PC-3 (cell line): ENCODE data around the gene FNDC7. TPM values are rescaled to one million over a fixed set of nuclear protein-coding genes. Genes with fewer than 3 reads are reported as not detected.
A peak's percentile ranks its signal among the peaks of the same experiment; 100 is the strongest.
"Not testable (repeated sequence)": the region's sequence is repeated elsewhere in the genome, so short reads cannot be mapped to it uniquely, and the experiment has no call there.

ENCODE experiments used
- ATAC-seq: fragments of 200-7000 bp; cut with Tn5 transposase; 2 replicates; pipeline ENCODE4 v1.9.1; 2020; ENCODE audit warnings: mild to moderate bottlenecking, moderate library complexity
- BruUV-seq: library from RNA; stranded (reverse); fragments of 400-500 nt; replicated peaks from 2 replicates; lab custom pipeline; 2021; lab: Mats Ljungman, UMichigan
- CTCF ChIA-PET: fragments of 300-600 bp; sonication (Branson Sonifier 250); formaldehyde crosslinking; loops from one replicate; lab custom pipeline; 2022; ENCODE audit warnings: antibody characterized with exemption; lab: Charles Lee
- POLR2A ChIA-PET: fragments of 300-600 bp; sonication (Branson Sonifier 250); formaldehyde crosslinking; loops from one replicate; lab custom pipeline; 2022; ENCODE audit warnings: antibody characterized with exemption; ENCODE audit not compliant: unreplicated experiment; lab: Charles Lee
- DNase-seq: peaks from one replicate; pipeline ENCODE4 v3.0.0-alpha.2; 2015
- H2AFZ ChIP-seq: fragments of 300-600 bp; sonication (generic); 2 replicates; pipeline ENCODE4 v1.6.0; 2016; ENCODE audit warnings: antibody characterized with exemption, low read length
- H3F3A ChIP-seq: fragments of 300-600 bp; sonication (generic); one replicate; pipeline ENCODE4 v1.6.0; 2017; ENCODE audit warnings: antibody characterized with exemption, low read length, control low read depth, mild to moderate bottlenecking; ENCODE audit not compliant: unreplicated experiment
- H3K27ac ChIP-seq: fragments of 300-600 bp; sonication (generic); 2 replicates; pipeline ENCODE4 v1.5.1; 2016; ENCODE audit warnings: mild to moderate bottlenecking, low read length
- H3K27me3 ChIP-seq: fragments of 300-600 bp; sonication (generic); 2 replicates; pipeline ENCODE4 v1.6.1; 2016; ENCODE audit warnings: low read length, mixed read lengths
- H3K36me3 ChIP-seq: fragments of 300-600 bp; sonication (generic); 2 replicates; pipeline ENCODE4 v1.6.1; 2016; ENCODE audit warnings: low read depth, mixed run types, low read length, mixed read lengths
- H3K4me1 ChIP-seq: fragments of 300-600 bp; sonication (generic); 2 replicates; pipeline ENCODE4 v1.5.1; 2016; ENCODE audit warnings: low read length; ENCODE audit not compliant: insufficient read depth
- H3K4me2 ChIP-seq: fragments of 300-600 bp; sonication (generic); 2 replicates; pipeline ENCODE4 v1.6.0; 2016; ENCODE audit warnings: low read length
- H3K4me3 ChIP-seq: fragments of 300-600 bp; sonication (generic); 2 replicates; pipeline ENCODE4 v1.5.1; 2016; ENCODE audit warnings: mild to moderate bottlenecking, low read length, mixed read lengths
- H3K79me2 ChIP-seq: fragments of 300-600 bp; sonication (generic); 2 replicates; pipeline ENCODE4 v1.6.1; 2017; ENCODE audit warnings: low read length, mixed read lengths
- H3K9ac ChIP-seq: fragments of 300-600 bp; sonication (generic); 2 replicates; pipeline ENCODE4 v1.6.0; 2016; ENCODE audit warnings: mild to moderate bottlenecking, low read length
- H3K9me2 ChIP-seq: fragments of 300-600 bp; sonication (generic); replicated peaks from 2 replicates; pipeline ENCODE4 v1.6.1; 2016; ENCODE audit warnings: mixed run types, low read length, mixed read lengths
- H3K9me3 ChIP-seq: fragments of 300-600 bp; sonication (generic); 2 replicates; pipeline ENCODE4 v1.6.1; 2016; ENCODE audit warnings: low read length, mixed read lengths
- H4K20me1 ChIP-seq: fragments of 300-600 bp; sonication (generic); 2 replicates; pipeline ENCODE4 v1.6.1; 2016; ENCODE audit warnings: low read length, mixed read lengths
- EZH2 ChIP-seq: fragments of 300-600 bp; sonication (generic); IDR thresholded peaks from one replicate; pipeline ENCODE4 v1.6.1; 2017; ENCODE audit warnings: antibody characterized with exemption, mild to moderate bottlenecking, low read length; ENCODE audit not compliant: unreplicated experiment
- EZH2phosphoT487 ChIP-seq: fragments of 300-600 bp; sonication (generic); IDR thresholded peaks from 2 replicates; pipeline ENCODE4 v1.6.1; 2018; ENCODE audit warnings: mild to moderate bottlenecking, antibody characterized with exemption, low read length, borderline replicate concordance
- intact Hi-C: fragments of 100-400 bp; cut with micrococcal nuclease; formaldehyde crosslinking; loops from 2 replicates; pipeline ENCODE4 v1.9.0; 2023
- total RNA-seq: library from RNA; depleted of rRNA; stranded (reverse); fragments of >200 nt; gene quantifications from 2 replicates; pipeline ENCODE4 v1.2.3, GENCODE V29; 2014
- TF ChIP-seq, protein P1 (sequence below): fragments of 300-600 bp; sonication (generic); conservative IDR thresholded peaks from 2 replicates; pipeline ENCODE4 v1.5.1; 2017; ENCODE audit warnings: antibody characterized with exemption, low read depth, mild to moderate bottlenecking, low read length

Gene FNDC7
- total RNA-seq, 1 experiment from 2014 or later = not detected

DNA sequence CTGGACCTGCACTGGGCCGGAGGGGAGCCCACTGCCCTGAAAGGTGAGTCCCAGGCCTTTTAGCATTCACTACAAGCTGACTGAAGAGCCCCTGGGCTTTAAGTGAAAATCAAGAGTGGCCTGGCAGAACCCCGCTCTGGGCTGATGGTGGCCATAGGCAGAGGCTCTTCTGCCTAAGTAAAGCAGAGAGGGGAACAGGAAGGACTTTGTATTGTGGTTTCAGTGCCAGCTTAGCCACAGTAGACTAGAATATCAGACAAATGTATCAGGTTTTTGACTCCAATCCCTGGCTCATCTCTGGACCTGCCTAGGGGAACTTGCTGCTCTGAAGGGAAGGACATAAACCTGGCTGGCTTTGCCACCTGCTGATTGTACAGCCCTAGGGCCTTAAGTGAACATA lies 41.6 kb upstream of the FNDC7 start:
- BruUV-seq = no TSS peak
- no peaks in the 10 kb centered on the region for H3K36me3 ChIP-seq

DNA sequence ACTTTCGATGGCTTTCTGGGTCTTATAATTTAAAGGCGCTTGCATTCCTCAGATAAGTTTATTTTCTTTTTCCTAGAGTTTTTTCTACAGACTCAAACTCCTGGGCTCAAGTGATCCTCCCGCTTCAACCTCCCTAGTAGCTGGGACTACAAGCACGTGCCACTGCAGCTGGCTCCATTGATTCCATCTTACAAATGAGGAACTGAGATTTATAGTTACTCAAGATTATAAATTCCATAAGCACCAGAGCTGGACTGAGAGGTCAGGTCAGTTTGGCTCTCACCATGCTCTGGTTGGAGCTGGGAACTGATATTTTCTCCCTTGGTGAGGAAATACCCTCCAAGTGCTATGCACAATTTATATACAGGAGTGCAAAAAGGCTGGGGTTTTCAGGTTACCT lies 34.0 kb upstream of the FNDC7 start:
- ChIA-PET POLR2A (no interaction called here), CTCF (no interaction called here)
- H3K4me2 ChIP-seq = no peak overlapping the region
- no peak for DNase-seq
- no peak overlapping the region for H3K9ac ChIP-seq
- intact Hi-C loops = no loop called here
- no peaks in the 10 kb centered on the region for H3K9me3 ChIP-seq
- no peaks in the 10 kb centered on the region for H3K9me2 ChIP-seq
- H3K27me3 ChIP-seq = no peaks in the 10 kb centered on the region
- no peak overlapping the region for H2AFZ ChIP-seq
- H3K4me3 ChIP-seq = no peak overlapping the region
- no peaks in the 10 kb centered on the region for H4K20me1 ChIP-seq
- no peaks in the 10 kb centered on the region for H3K79me2 ChIP-seq
- no peak overlapping the region for H3K27ac ChIP-seq
- no peaks in the 10 kb centered on the region for H3K36me3 ChIP-seq
- TF ChIP-seq EZH2phosphoT487 (no peak), EZH2 (no peak)
- TF ChIP-seq, protein P1, sequence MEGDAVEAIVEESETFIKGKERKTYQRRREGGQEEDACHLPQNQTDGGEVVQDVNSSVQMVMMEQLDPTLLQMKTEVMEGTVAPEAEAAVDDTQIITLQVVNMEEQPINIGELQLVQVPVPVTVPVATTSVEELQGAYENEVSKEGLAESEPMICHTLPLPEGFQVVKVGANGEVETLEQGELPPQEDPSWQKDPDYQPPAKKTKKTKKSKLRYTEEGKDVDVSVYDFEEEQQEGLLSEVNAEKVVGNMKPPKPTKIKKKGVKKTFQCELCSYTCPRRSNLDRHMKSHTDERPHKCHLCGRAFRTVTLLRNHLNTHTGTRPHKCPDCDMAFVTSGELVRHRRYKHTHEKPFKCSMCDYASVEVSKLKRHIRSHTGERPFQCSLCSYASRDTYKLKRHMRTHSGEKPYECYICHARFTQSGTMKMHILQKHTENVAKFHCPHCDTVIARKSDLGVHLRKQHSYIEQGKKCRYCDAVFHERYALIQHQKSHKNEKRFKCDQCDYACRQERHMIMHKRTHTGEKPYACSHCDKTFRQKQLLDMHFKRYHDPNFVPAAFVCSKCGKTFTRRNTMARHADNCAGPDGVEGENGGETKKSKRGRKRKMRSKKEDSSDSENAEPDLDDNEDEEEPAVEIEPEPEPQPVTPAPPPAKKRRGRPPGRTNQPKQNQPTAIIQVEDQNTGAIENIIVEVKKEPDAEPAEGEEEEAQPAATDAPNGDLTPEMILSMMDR = no peak
- no peaks in the 10 kb centered on the region for H3K4me1 ChIP-seq
- no TSS peak for BruUV-seq
- no peaks in the 10 kb centered on the region for H3F3A ChIP-seq
- ATAC-seq = no peak

More for the DNA sequence above, 41.6 kb upstream of the FNDC7 start:
- CTCF ChIA-PET = no interaction called here
- Histone ChIP-seq H2AFZ (no peak overlapping the region), H3F3A (no peaks in the 10 kb centered on the region), H3K4me3 (no peak overlapping the region), H3K27ac (no peak overlapping the region), H3K9me2 (no peaks in the 10 kb centered on the region), H3K27me3 (no peaks in the 10 kb centered on the region), H3K4me1 (no peaks in the 10 kb centered on the region), H3K9ac (no peak overlapping the region), H4K20me1 (no peaks in the 10 kb centered on the region), H3K4me2 (no peak overlapping the region), H3K79me2 (no peaks in the 10 kb centered on the region), H3K9me3 (no peaks in the 10 kb centered on the region)
- POLR2A ChIA-PET = no interaction called here
- intact Hi-C loops = no loop called here
- DNase-seq (no peak), ATAC-seq (no peak)
- TF ChIP-seq EZH2phosphoT487 = no peak
- TF ChIP-seq, protein P1 = no peak
- no peak for TF ChIP-seq EZH2

DNA sequence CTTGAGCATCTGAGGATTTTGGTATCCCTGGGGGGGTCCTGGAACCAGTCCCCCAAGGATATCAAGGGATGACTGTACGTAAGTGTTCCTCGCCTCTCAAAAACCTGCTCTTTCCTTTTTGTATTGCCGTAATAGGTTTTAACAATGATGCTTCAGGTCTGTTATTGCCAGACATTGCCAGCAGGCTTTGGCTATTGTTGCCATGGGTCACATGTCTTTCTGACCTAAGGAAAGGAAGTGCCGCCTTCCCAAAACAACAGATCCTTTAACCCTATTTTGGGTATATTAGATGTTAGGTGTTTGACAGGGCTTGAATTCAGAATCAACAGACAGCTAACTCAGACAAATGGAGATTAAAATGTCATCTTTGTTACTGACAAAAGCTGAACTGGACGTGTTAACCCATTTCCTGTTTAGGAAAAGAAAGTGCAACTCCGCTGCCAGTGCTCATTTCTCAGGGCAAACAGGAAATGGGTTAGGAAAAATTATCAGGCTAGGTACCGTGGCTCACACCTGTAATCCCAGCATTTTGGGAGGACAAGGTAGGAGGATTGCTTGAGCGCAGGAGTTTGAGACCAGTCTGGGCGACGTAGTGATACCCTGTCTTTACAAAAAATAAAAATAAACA lies 33.0 kb upstream of the FNDC7 start:
- POLR2A ChIA-PET = no interaction called here
- H2AFZ ChIP-seq = peak overlapping the region; percentile 50; the same call in 1 of the 2 replicates
- H3K4me2 ChIP-seq = no peak overlapping the region
- no peaks in the 10 kb centered on the region for H3F3A ChIP-seq
- H3K9me2 ChIP-seq = no peaks in the 10 kb centered on the region
- ATAC-seq = no peak
- no peak overlapping the region for H3K9ac ChIP-seq
- H3K4me3 ChIP-seq = no peak overlapping the region
- H3K27ac ChIP-seq = no peak overlapping the region
- H3K79me2 ChIP-seq = no peaks in the 10 kb centered on the region
- no TSS peak for BruUV-seq
- CTCF ChIA-PET = no interaction called here
- no peak for DNase-seq
- TF ChIP-seq EZH2 (no peak), EZH2phosphoT487 (no peak)
- TF ChIP-seq, protein P1 = no peak
- intact Hi-C loops = no loop called here
- H3K36me3 ChIP-seq = no peaks in the 10 kb centered on the region
- H3K4me1 ChIP-seq = no peaks in the 10 kb centered on the region
- H3K27me3 ChIP-seq = no peaks in the 10 kb centered on the region
- no peaks in the 10 kb centered on the region for H4K20me1 ChIP-seq
- H3K9me3 ChIP-seq = no peaks in the 10 kb centered on the region

DNA sequence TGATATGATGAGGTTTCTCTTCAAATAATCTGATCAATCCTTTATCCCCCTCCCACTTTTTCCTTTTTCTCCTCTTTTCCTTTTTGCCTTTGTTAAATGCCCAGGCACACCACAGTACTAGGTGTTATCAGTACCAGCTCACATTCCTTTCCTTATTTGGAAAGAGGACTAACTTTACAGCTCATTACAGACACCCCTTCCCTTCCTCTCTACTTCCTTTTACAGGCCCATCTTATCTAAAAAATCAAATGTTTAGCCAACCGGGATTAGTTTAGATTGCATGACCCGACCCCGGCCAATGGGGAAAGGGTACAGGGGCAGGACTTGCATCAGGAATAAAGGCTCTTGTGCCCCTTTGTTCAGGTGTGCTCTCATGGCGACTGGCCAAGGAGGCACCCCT lies 31.0 kb upstream of the FNDC7 start:
- not testable (repeated sequence) for BruUV-seq

More for the DNA sequence above, 31.0 kb upstream of the FNDC7 start:
- H2AFZ ChIP-seq, DNase-seq, intact Hi-C loops, H3K36me3 ChIP-seq, H3K79me2 ChIP-seq, H3K27me3 ChIP-seq, H3K4me3 ChIP-seq, H3K9me2 ChIP-seq, H3K9me3 ChIP-seq, H3K27ac ChIP-seq, H3F3A ChIP-seq, H4K20me1 ChIP-seq, POLR2A ChIA-PET, H3K4me1 ChIP-seq, H3K4me2 ChIP-seq, CTCF ChIA-PET, ATAC-seq, H3K9ac ChIP-seq: not testable (repeated sequence)
